ENCODE data around the gene DLG1. TPM values are rescaled to one million over a fixed set of nuclear protein-coding genes. Genes with fewer than 3 reads are reported as not detected.

The DLG1 gene
- total and polyA plus RNA-seq, 9 of the 15 experiments (the other 6 are each of a cell fraction or from before 2014, with no cell fraction given), result 9.4 to 63.5 (median 43.6) TPM

DNA sequence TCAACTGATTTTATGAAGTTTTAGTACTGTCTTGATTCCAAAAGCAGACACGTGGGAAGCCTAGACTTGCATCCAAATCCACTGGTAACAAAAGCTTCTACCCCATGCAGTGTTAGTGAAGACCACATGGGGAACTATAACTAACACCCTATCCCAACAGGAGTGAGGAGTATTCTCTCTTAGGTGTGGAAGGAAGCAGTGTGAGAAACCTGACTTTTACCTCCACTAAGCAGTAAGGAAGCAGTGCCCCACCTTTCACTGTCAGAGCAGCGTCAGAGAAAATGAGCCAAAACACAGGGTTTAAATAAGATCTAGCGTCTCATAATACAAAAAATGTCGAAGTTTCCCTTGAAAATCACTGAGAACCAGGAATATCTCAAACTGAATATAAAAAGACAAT is 60.5 kb downstream of the DLG1 start (continued):
- TF ChIP-seq, protein P1, sequence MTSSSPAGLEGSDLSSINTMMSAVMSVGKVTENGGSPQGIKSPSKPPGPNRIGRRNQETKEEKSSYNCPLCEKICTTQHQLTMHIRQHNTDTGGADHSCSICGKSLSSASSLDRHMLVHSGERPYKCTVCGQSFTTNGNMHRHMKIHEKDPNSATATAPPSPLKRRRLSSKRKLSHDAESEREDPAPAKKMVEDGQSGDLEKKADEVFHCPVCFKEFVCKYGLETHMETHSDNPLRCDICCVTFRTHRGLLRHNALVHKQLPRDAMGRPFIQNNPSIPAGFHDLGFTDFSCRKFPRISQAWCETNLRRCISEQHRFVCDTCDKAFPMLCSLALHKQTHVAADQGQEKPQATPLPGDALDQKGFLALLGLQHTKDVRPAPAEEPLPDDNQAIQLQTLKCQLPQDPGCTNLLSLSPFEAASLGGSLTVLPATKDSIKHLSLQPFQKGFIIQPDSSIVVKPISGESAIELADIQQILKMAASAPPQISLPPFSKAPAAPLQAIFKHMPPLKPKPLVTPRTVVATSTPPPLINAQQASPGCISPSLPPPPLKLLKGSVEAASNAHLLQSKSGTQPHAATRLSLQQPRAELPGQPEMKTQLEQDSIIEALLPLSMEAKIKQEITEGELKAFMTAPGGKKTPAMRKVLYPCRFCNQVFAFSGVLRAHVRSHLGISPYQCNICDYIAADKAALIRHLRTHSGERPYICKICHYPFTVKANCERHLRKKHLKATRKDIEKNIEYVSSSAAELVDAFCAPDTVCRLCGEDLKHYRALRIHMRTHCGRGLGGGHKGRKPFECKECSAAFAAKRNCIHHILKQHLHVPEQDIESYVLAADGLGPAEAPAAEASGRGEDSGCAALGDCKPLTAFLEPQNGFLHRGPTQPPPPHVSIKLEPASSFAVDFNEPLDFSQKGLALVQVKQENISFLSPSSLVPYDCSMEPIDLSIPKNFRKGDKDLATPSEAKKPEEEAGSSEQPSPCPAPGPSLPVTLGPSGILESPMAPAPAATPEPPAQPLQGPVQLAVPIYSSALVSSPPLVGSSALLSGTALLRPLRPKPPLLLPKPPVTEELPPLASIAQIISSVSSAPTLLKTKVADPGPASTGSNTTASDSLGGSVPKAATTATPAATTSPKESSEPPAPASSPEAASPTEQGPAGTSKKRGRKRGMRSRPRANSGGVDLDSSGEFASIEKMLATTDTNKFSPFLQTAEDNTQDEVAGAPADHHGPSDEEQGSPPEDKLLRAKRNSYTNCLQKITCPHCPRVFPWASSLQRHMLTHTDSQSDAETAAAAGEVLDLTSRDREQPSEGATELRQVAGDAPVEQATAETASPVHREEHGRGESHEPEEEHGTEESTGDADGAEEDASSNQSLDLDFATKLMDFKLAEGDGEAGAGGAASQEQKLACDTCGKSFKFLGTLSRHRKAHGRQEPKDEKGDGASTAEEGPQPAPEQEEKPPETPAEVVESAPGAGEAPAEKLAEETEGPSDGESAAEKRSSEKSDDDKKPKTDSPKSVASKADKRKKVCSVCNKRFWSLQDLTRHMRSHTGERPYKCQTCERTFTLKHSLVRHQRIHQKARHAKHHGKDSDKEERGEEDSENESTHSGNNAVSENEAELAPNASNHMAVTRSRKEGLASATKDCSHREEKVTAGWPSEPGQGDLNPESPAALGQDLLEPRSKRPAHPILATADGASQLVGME (CRISPR knock-in tag; IDR thresholded peaks at IDR 0.05), result no peak

DNA sequence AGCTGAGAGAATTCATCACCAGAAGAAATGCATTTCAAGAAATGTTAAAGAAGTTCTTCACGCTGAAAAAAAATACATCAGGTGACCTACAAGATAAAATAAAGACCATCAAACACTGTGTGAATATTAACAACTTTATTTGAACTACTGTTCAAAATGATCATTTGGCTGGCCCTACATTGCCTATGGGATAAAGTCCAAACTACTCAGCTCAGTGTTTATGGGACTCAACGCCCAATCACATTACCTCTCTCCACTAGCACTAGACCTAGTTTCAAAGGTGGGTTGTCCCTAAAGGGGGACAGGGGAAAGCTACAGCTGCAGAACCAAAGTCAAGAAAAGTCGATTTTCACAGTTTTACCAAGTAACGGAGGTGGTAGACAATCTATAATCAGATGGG is 62.0 kb downstream of the DLG1 start:
- no peaks in the 10 kb centered on the region; the same call in 1 of the 2 replicates for H4K20me1 ChIP-seq (replicated peaks; ENCODE audit: control insufficient read depth, insufficient read depth, low read length)
- H3K4me2 ChIP-seq (ENCODE audit: insufficient read depth, low read length), result no peak overlapping the region
- intact Hi-C loops (cut with micrococcal nuclease) (no loop called here), in situ Hi-C loops (cut with MboI) (no loop called here)
- no TSS peak for BruUV-seq (replicated peaks)
- DNase-seq (ENCODE audit: extremely low read depth in 1 of 4, low spot score in 3 of 4) (no peak), FAIRE-seq (no peak), ATAC-seq (no peak)
- no peaks in the 10 kb centered on the region for H3K9me1 ChIP-seq (ENCODE audit: control insufficient read depth, insufficient read depth, low read length)
- H2AFZ ChIP-seq (ENCODE audit: low read depth, low read length), result no peak overlapping the region
- peaks cover 96% of the 10 kb centered on the region for H3K79me2 ChIP-seq (ENCODE audit: control insufficient read depth, insufficient read depth, low read length)
- no peaks in the 10 kb centered on the region; the same call in none of the 2 replicates for H3K9me3 ChIP-seq (replicated peaks; ENCODE audit: control insufficient read depth, insufficient read depth, low read depth, low read length)
- no peak overlapping the region for H3K9ac ChIP-seq (ENCODE audit: insufficient read depth in 1 of 2, low read depth in 2 of 2, low read length in 2 of 2)
- H3K27me3 ChIP-seq (ENCODE audit: control insufficient read depth in 2 of 2, insufficient read depth in 2 of 2, low read length in 2 of 2), result no peaks in the 10 kb centered on the region
- WGBS (ENCODE audit: insufficient coverage, low coverage, missing lambda C conversion rate), result 84% methylated on average over 4 of the region's 4 CpGs
- POLR2A ChIA-PET, result interaction anchor here (0.7 to 1.3 kb wide), 5 partner anchors 14 to 237 kb away, joined by 3 to 4 read pairs (median 3); no protein-coding TSS in a partner anchor
- H3K4me1 ChIP-seq (replicated peaks in 1 of 2; ENCODE audit: control insufficient read depth in 2 of 2, insufficient read depth in 2 of 2, low read length in 2 of 2), result no peaks in the 10 kb centered on the region; a peak in 1 of 5 replicates
- CTCF ChIA-PET (ENCODE audit: low intra/inter-chr PET ratio), result no interaction called here
- peaks cover 3% of the 10 kb centered on the region; the same call in 2 of the 3 replicates for H3K36me3 ChIP-seq (ENCODE audit: control insufficient read depth, insufficient read depth, low read length)
- H3K4me3 ChIP-seq, result no peak overlapping the region
- no peak overlapping the region for H3K27ac ChIP-seq (ENCODE audit: extremely low read depth, low read depth, low read length)
- TF ChIP-seq, protein P2, sequence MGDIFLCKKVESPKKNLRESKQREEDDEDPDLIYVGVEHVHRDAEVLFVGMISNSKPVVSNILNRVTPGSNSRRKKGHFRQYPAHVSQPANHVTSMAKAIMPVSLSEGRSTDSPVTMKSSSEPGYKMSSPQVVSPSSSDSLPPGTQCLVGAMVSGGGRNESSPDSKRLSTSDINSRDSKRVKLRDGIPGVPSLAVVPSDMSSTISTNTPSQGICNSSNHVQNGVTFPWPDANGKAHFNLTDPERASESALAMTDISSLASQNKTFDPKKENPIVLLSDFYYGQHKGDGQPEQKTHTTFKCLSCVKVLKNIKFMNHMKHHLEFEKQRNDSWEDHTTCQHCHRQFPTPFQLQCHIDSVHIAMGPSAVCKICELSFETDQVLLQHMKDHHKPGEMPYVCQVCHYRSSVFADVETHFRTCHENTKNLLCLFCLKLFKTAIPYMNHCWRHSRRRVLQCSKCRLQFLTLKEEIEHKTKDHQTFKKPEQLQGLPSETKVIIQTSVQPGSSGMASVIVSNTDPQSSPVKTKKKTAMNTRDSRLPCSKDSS (IDR thresholded peaks at IDR 0.05; ENCODE audit: low read depth, partially characterized antibody), result no peak
- no peak for TF ChIP-seq BRD4 (IDR thresholded peaks at IDR 0.05)
- no peak for TF ChIP-seq SMARCE1 (IDR thresholded peaks at IDR 0.05)
- TF ChIP-seq TCF15 (CRISPR knock-in tag; IDR thresholded peaks at IDR 0.05), result no peak
- TF ChIP-seq POLR2G (IDR thresholded peaks at IDR 0.05; ENCODE audit: low read depth, low read length), result no peak
- TF ChIP-seq EHMT2 (IDR thresholded peaks at IDR 0.05), result no peak
- TF ChIP-seq, protein P3, sequence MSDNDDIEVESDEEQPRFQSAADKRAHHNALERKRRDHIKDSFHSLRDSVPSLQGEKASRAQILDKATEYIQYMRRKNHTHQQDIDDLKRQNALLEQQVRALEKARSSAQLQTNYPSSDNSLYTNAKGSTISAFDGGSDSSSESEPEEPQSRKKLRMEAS (CRISPR knock-in tag; IDR thresholded peaks at IDR 0.05), result no peak
- TF ChIP-seq HNRNPUL1 (IDR thresholded peaks at IDR 0.05; ENCODE audit: low read length), result no peak
